GM18508 (cell line): ENCODE data around the gene CCDC88C.

Experiments
- ATAC-seq: cut with Tn5 transposase; IDR thresholded peaks from one replicate; pipeline ENCODE4 v1.9.1; 2021; ENCODE audit warnings: moderate number of reproducible peaks; ENCODE audit not compliant: insufficient read depth, unreplicated experiment

The CCDC88C gene

DNA sequence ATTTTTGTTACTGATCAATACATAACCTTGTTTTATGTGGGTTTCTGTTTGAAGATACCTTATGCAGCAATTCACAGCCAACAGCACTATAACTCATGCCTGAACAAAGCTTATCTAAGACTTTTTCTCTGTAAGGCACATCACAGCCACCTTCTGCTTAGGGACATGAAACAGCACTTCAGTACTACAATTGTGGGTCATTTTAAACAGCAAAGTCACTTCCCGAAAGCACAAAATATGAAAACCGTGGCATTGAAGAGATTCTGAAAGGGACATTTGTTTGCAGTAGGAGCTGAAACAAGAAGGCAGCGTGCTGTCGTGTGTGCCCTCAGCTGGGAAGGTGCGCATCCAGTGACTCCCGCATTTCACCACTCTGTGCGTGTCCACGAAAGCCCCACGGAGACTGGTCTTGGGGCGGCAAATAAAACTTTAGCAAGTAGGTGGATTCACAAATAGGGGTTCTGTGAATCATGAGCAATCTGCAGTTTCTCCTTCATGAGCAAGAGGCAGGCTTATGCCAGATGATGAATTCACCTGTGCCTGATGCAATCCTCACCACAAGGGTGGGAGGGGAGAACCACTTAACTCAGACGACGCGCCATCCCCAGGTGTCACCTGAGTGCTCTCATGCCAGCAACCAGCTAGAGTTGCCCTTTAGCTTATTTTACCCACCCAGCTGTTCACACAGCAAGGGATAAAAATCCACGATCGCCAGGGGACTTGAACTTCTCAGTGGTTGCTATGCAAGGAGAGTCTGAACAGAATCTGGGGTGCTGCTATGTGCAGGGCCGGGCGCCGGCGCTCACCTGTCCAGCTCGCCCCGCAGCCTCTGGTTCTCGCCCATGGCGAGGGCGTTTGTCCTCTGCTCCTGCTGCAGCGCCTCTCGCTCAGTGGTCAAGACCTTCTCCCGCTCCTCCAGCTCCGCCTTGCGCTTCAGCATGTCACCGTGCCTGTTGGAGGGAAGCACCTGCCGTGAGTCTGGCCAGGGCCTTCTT lies 118.2 kb downstream of the CCDC88C start:
- no peak for ATAC-seq

DNA sequence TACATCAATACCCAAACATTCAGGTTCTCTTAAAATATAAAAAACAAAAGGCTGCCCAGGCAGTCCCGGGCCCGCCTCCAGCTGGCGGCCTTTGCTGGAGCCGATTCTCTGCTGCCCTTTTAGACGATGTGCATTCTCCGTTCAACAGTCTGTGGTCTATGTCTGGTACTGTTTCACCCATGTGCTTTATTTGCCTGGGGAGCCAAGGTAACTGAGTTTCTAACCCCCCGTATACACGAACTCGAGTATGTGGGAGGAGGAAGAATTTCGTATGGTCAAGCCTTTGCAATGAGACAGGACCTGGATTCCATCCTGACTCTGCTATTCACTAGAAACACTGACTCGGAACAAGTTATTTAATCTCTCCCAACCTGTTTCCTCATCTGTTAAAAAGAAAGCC lies 119.0 kb downstream of the CCDC88C start:
- ATAC-seq, result no peak

DNA sequence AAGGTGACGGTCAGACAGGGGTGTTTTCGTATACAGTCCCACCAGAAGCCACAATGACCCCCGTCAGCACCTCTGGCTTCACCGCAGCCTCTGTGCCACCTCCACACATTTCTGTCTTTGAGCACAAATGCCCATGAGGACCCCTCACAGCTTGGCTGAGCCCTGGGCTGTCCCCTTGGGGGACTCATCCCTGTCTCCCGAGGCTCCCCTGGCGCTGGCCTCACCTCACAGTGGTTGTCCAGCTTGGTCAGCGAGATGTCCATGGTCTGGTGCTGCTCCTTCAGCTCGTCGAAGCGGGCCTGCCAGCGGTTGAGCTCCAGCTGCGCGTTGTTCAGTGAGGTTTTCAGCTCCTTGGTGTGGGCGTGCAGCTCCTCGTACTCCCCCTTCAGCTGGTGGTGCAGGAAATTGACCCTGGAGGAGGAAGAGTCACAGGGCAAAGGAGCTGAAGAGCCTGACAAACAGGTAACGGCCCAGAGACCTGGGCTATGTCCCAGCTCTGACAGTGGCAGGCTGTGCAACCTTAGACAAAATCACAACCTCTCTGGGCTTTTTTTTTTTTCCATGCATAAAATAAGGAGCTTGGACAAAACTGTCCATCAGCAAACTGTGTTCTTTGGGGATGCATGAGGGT lies 120.4 kb downstream of the CCDC88C start:
- ATAC-seq, result no peak

DNA sequence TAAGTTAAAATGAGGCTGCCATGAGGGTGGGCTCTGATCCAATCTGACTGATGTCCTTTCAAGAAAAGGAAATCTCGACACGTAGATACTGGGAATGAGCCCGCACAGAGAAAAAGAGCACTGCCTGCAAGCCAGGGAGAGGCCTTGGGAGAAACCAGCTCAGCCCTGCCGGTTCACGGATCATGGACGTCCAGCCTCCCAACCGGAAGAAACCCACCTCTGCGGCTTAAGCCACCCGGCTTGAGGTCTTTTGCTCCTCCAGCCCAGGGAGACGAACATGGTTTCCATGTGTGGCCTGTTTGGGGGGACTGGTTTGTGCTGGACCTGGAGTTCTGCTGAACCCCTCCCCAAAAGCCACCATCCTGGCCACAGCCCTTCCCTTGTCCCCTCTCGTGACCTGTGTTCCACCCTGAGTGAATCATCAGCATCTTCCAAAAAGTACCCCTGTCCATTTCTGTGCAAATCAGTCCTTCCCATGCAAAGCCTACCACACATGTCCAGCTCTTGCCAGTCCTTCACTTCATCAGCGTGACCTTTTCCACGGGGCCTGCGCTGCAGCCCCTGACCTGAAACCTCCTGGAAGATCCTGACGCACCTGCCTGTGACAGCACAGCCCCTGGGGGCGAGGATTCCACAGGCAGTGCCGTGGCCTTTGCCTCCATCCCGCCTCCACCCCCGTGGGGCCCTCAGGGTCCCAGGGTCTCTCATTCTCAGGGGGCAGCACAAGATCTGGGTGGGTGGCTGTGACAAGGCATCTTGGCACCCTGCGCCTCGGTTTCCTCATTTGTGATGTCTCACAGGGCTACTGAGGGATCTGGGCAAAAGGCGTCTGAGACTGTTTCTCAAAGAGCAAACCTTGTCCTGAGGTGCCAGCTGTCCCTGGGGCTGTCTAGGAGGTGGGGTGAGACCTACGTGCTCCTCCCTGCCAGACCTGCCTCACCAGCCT lies 121.5 kb downstream of the CCDC88C start:
- ATAC-seq, result no peak

DNA sequence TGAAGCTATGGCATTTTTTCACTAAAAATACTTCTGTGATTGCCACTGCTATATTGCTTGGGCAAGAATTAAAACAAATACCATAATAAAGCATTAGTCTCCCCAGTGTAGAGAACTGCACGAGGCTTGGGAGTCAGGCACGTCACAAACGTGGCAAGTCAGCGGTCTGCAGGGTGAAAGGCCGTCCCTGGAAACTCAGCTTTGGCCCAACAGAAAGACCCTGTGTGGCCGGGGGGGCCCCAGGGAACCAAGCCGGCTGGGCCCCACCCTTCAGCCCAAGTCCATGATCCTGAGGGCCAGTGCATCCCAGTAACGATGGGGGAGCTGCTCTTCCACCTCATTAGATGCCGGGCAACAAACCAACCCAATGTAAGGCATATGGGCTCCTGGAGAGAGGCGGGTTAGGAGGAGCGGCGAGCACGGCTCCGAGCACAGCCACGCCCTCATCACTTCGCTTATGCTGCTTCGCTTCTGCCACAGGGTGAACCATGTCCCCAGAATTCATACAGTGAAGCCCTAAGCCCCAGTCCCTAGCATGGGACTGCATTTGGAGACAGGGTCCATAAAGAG lies 122.3 kb downstream of the CCDC88C start:
- no peak for ATAC-seq

DNA sequence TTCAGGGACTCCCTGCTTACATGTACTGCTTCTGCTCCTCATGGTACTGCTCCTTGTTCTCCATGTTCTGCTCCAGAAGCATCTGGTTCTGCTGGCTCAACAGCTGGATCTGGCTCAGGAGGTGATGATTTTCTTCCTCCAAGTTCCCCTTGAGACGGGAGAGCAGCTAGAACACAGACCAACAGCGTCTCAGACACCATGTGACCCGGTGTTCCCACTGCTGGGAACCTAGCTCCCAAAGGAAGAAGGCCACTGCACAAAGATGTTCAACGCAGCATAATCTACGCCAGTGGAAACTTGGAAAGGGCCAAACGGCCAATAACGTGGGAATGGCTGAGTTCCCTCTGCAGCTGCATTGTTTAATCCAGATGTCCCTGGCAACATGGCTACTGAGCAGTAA lies 123.5 kb downstream of the CCDC88C start:
- no peak for ATAC-seq

DNA sequence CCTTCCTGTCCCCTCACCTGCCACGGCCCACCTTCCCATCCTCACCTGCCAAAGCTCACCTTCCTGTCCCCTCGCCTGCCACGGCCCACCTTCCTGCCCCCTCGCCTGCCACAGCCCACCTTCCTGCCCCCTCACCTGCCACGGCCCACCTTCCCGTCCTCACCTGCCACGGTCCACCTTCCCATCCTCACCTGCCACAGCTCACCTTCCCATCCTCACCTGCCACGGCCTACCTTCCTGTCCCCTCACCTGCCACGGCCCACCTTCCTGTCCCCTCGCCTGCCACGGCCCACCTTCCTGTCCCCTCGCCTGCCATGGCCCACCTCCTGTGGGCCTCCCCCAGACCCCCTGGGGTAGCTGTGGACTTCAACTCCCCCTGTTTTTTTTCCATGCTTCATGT lies 124.3 kb downstream of the CCDC88C start:
- ATAC-seq, result no peak

DNA sequence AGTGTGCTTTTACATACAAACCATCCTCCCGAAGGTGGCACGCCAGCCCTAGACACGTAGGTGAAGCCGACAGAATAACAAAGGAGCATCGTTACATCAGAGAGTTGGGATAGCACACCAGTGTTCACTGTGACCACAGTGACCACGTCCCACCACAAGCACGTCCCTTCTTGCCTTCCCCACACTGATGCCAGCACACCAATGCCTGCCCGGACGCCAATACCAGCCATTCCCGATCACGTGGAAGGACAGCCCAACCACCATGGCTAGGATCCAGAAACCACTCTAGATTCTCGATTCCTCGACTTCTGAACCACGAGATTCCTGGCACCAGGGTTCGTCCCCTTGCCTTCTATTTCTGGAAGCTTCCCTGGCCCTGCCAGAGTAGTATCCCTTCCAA lies 125.1 kb downstream of the CCDC88C start:
- no peak for ATAC-seq

DNA sequence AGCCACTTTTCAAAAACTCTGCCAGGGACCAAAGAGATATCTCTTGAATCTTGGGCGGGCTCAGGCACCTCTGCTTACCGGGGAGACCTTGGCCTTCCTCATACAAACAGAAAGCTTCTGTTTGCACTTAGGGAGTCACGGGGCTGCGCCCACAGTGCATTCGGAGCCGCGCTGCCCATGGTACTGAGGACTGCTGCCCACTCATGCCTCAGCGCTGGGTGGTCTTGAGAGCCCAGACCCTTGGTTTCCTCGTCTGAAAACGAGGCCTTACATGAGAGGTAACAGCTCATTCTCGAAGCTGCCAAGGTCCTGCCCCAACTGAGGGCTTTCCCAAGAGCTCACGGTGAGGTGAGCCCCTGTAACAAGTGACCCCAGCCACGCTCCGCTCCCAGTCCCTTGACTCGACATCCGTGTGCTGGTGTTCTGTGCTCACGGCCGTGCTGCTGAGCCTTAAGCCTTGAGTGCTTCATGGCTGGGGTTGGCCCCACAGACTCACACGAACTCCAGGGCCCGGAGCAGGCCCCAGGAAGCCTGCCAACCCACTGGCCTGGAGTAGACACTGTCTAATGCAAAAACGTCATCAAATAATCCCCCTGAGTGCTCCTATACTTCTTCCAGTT lies 125.7 kb downstream of the CCDC88C start:
- no peak for ATAC-seq

DNA sequence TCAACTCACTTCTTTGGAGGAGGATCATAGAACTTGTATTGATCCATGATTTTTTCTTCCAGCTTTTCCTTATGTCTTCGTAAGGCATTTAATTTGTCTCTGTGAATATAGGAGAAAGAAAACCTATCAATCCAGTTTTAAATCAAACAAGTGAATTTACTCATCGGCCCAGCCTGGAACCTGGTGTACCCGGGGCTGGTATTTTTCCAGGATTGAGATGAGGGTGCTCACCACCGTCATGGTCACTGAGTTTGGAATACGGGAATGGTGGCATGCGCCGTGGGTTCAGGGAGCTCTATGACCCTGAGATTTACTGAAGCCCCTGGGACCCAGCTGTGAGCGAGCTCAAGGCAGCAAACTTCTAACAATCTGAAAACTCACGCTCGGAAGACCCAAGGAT lies 126.6 kb downstream of the CCDC88C start:
- no peak for ATAC-seq

DNA sequence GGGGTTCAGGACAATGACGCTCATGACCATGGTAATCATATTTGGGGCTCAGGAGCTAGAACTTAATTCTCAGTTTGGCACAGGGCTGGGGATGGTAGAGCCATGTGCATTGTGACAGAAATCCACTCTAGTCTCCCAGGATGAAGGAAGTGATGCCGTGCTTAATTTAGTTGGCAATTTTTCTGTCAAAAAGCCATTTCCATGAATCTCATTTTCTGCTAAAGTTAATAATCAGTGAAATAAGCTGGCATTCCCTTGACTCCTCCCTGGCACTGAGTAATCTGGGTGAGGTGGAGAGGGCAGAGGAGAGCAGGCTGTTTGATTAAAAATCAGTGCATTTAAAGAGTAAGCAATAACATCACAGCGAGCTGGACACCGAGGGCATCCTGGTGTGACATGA lies 128.2 kb downstream of the CCDC88C start:
- no peak for ATAC-seq

DNA sequence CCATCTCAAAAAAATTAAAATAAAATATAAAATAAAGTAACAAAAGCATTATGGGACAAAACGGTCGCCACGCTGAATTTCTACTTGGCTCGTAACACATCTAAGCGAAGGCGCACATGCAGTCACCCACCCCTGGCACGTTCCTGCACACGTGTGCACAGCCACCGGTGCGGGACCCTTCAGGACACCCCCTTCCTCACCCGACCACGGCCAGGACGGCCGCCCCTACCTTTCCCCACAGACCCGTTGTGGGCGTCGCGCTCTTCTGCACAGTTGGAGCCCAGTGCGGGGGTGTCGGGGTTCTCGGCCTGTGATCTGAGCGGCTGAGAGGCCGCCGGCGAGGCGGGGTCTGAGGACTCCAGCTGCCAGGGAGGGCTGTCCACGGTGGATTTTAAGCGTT lies 128.7 kb downstream of the CCDC88C start:
- ATAC-seq, result no peak

DNA sequence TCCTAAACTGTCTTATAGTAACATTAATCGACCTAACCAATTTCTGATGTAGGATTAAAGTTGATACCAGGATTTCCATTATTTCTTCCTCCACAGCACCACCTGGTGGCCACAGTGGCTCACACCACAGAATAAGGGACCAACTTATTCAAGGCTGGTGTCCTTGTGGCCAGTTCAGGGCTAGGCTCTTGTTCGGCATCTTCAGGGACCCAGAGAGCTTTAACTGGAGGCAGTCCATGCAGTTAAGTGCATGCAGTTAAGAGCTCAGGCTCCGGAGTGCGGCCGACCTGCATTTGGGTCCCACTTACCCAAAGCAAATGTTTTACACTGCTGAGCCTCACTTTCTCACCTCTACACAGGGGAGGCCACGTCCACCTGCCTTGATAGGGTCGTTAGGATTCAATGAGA lies 131.1 kb downstream of the CCDC88C start:
- ATAC-seq, result no peak

DNA sequence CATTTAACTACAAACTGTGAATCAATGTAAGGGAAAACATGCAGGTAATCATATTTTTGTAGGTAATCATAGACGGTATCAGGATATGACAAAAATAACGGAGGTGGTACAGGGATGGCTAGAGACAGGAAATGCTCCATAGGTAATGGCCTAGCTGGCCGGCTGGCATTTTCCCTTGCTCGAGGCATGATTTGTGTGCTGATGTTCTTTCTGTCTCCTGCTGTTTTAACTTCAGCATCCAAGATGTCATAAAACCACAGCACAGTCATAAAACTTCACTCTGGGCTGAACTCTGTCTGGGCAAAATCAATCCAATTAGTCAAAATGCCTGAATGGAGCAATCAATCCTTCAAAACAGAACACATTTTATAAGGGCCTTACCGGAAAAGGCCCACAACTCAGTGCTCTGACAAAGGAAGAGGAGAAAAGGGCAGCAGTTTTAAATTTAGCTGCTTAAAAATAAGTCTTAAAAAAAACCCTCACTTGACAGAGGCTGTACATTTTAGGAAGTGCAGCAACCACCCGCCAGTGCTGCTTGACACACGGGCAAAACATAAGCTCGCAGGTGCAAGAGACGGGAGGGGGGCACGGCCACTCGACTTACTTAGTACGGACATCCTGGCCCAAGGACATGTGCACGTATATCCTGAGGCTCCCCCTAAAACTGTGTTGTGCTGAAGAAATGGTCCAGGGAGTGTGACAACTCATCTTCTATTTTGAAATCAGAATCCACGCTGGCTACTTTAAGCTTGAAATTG lies 132.7 kb downstream of the CCDC88C start:
- ATAC-seq, result no peak

DNA sequence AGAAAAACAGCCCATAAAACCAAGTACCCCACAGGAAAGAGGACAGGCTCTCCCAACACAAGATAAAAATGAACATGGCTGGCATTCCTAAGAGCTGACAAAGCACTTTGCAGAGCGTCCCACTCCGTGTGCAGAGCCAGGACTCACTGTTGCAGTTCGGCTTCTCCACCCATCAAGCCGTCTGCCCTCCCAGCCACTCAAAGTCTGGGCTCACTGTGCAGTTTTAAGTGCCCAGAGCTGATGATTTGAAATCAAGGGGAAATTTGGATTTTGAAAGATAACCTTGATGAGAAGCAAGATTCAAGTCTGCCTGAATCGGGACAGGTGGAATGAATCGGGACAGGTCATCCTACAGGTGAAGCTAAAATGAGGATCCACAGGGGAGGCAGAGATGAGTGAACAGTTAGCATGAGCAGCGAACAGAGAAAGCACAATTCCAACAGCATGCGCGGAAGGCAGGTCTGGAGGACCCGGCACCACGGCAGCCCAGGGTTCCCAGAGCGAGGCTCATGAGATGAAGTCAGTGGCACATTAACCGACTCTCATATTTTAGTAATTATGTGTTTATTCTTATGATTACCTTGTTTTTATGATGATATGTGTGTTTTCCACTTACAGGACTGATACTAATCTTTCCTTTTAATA lies 133.4 kb downstream of the CCDC88C start:
- no peak for ATAC-seq

DNA sequence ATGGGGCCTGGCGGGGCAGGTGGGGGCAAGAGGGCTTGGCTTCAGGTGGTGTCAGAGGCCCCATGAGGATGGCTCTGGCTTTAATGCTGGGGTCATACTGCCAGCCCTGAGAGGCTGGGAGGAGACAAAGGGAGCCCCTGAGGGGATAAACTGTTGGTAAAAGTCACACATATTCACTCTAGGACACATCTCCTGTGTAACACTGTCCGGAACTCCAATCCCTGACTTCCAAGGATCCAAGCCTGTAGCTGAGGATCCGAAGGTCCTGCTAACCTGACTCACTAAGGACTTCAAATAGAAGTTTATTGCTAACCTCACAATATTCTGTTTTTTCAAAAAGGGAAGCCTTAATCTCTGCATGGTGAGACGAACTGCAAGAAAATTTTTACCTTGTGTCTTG lies 134.0 kb downstream of the CCDC88C start:
- ATAC-seq, result no peak

DNA sequence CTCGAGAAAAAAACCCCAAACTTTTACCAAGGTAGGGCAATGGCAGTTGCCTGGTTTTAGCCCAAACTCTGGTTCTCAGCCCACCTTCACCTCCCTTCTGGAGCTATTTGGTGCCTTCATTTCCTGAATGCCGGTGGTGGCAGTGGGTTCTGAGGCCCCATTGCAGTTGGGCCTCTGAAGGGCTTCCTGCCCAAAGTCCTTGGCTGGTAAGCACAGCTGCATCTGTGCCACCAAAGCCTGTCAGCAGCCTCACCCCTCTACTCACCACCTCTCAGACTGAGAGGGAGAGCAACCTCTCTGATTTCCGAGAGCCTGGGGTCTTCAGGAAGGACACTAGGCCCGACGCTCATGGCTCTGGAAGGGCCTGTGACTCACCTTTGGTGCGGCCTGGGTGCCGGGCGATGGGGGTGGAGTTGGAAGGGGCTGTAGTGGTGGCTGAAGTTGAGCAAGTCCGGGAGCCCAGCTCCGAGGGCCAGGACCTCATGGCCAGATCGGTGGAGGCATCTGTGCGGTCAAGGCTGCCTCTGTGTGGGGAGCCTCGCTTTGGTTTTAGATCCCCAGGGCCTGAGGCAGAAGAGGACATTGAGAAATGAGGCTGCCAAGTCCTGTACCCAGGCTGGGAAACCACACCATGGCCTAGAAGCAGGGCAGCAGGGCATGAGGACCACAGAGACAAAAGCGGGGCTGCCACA lies 134.5 kb downstream of the CCDC88C start:
- ATAC-seq, result no peak

DNA sequence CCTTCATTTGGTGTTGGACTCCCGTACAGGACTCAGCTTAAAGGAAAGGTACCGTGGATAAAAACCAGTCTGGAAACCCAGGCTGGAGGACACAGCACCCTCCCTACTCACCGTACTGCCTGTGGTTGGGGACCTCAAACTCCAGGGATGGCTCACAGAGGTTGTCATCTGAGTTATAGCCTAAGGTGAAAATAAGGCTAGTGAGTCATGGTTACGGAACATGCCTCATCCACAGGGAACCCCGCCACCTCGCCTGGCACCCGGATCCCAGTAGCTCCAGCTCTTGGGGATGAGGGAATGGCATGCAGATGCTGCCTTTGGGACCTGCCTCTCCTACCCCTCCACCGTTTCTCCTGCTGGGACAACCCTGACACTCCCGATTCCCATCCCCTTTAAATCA lies 136.3 kb downstream of the CCDC88C start:
- ATAC-seq, result no peak
